ENCODE measurements around the gene ST8SIA3. TPM values are rescaled to one million over a fixed set of nuclear protein-coding genes. Genes with fewer than 3 reads are reported as not detected.
"Not testable (repeated sequence)": the region's sequence is repeated elsewhere in the genome, so short reads cannot be mapped to it uniquely, and the experiment has no call there.

ST8SIA3 gene
- total RNA-seq, 1 experiment from 2014 or later: not detected

DNA sequence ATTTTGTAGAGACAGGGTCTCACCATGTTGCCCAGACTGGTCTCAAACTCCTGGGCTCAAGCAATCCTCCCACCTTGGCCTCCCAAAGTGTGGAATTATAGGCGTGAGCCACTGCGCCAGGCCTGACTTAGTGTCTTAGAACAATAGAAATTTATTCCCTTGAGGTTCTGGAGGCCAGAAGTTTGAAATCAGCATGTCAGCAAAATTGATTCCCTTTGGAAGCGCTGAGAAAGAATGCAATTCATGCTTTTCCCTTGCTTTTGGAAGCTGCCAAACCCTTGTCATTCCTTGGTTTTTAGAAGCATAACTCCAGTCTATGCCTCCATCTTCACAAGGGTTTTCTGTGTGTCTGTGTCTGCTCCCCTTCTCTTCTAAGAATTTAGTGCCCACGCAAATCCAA lies 20.7 kb downstream of the ST8SIA3 start:
- Mint-ChIP-seq H3K27ac (ENCODE audit: unreplicated experiment) (no peak overlapping the region), H3K4me1 (ENCODE audit: low read depth, unreplicated experiment) (no peaks in the 10 kb centered on the region), H3K9me3 (ENCODE audit: low read depth, unreplicated experiment) (peaks cover 2% of the 10 kb centered on the region), H3K4me3 (ENCODE audit: low read depth, unreplicated experiment) (no peak overlapping the region), H3K36me3 (ENCODE audit: insufficient read depth, unreplicated experiment) (no peaks in the 10 kb centered on the region), H3K27me3 (ENCODE audit: unreplicated experiment) (no peaks in the 10 kb centered on the region)
- DNase-seq: no peak
- TF ChIP-seq, protein P1, sequence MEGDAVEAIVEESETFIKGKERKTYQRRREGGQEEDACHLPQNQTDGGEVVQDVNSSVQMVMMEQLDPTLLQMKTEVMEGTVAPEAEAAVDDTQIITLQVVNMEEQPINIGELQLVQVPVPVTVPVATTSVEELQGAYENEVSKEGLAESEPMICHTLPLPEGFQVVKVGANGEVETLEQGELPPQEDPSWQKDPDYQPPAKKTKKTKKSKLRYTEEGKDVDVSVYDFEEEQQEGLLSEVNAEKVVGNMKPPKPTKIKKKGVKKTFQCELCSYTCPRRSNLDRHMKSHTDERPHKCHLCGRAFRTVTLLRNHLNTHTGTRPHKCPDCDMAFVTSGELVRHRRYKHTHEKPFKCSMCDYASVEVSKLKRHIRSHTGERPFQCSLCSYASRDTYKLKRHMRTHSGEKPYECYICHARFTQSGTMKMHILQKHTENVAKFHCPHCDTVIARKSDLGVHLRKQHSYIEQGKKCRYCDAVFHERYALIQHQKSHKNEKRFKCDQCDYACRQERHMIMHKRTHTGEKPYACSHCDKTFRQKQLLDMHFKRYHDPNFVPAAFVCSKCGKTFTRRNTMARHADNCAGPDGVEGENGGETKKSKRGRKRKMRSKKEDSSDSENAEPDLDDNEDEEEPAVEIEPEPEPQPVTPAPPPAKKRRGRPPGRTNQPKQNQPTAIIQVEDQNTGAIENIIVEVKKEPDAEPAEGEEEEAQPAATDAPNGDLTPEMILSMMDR (IDR thresholded peaks at IDR 0.05; ENCODE audit: unreplicated experiment): no peak
- intact Hi-C loops (cut with micrococcal nuclease; ENCODE audit: unreplicated experiment): no loop called here
- BruUV-seq (replicated peaks): no TSS peak
- CTCF ChIA-PET: interaction anchor here (0.6 kb wide), 1 partner anchor 110 kb away, joined by 4 read pairs; no protein-coding TSS in a partner anchor

- H3K27me3 Mint-ChIP-seq (ENCODE audit: unreplicated experiment): no peaks in the 10 kb centered on the region
- H3K27ac Mint-ChIP-seq (ENCODE audit: unreplicated experiment): no peak overlapping the region
- BruUV-seq (replicated peaks): no TSS peak
- no peaks in the 10 kb centered on the region for H3K36me3 Mint-ChIP-seq (ENCODE audit: insufficient read depth, unreplicated experiment)
- TF ChIP-seq, protein P1 (IDR thresholded peaks at IDR 0.05; ENCODE audit: unreplicated experiment): no peak
- CTCF ChIA-PET: no interaction called here
- H3K4me3 Mint-ChIP-seq (ENCODE audit: low read depth, unreplicated experiment): no peak overlapping the region
- H3K4me1 Mint-ChIP-seq (ENCODE audit: low read depth, unreplicated experiment): no peaks in the 10 kb centered on the region
- H3K9me3 Mint-ChIP-seq (ENCODE audit: low read depth, unreplicated experiment): no peaks in the 10 kb centered on the region
- no peak for DNase-seq
- intact Hi-C loops (cut with micrococcal nuclease; ENCODE audit: unreplicated experiment): no loop called here
Observed at GRCh38 chr18:57376503-57376902, 24.1 kb downstream of the ST8SIA3 start.

- intact Hi-C loops (cut with micrococcal nuclease; ENCODE audit: unreplicated experiment): no loop called here
- Mint-ChIP-seq H3K4me3 (ENCODE audit: low read depth, unreplicated experiment) (no peak overlapping the region), H3K36me3 (ENCODE audit: insufficient read depth, unreplicated experiment) (peaks cover 9% of the 10 kb centered on the region), H3K9me3 (ENCODE audit: low read depth, unreplicated experiment) (peaks cover 5% of the 10 kb centered on the region), H3K27ac (ENCODE audit: unreplicated experiment) (no peak overlapping the region), H3K27me3 (ENCODE audit: unreplicated experiment) (no peaks in the 10 kb centered on the region), H3K4me1 (ENCODE audit: low read depth, unreplicated experiment) (peaks cover 14% of the 10 kb centered on the region)
- BruUV-seq (replicated peaks): no TSS peak
- TF ChIP-seq, protein P1 (IDR thresholded peaks at IDR 0.05; ENCODE audit: unreplicated experiment): no peak
- CTCF ChIA-PET: interaction anchor here (0.7 to 1.1 kb wide), 3 partner anchors 10 to 498 kb away, joined by 3 to 6 read pairs (median 5); no protein-coding TSS in a partner anchor
- peak; percentile 35 for DNase-seq
Observed at GRCh38 chr18:57389271-57389670, 36.9 kb downstream of the ST8SIA3 start.

- DNase-seq: no peak
- TF ChIP-seq, protein P1 (IDR thresholded peaks at IDR 0.05; ENCODE audit: unreplicated experiment): no peak
- no peak overlapping the region for H3K27ac Mint-ChIP-seq (ENCODE audit: unreplicated experiment)
- H3K27me3 Mint-ChIP-seq (ENCODE audit: unreplicated experiment): no peaks in the 10 kb centered on the region
- peaks cover 9% of the 10 kb centered on the region for H3K36me3 Mint-ChIP-seq (ENCODE audit: insufficient read depth, unreplicated experiment)
- CTCF ChIA-PET: interaction anchor here (0.7 to 1.1 kb wide), 2 partner anchors 10 to 191 kb away, joined by 5 to 6 read pairs; no protein-coding TSS in a partner anchor
- H3K9me3 Mint-ChIP-seq (ENCODE audit: low read depth, unreplicated experiment): peaks cover 5% of the 10 kb centered on the region
- BruUV-seq (replicated peaks): no TSS peak
- intact Hi-C loops (cut with micrococcal nuclease; ENCODE audit: unreplicated experiment): no loop called here
- H3K4me1 Mint-ChIP-seq (ENCODE audit: low read depth, unreplicated experiment): peaks cover 14% of the 10 kb centered on the region
- H3K4me3 Mint-ChIP-seq (ENCODE audit: low read depth, unreplicated experiment): no peak overlapping the region
Observed at GRCh38 chr18:57390044-57390443, 37.7 kb downstream of the ST8SIA3 start.

- H3K36me3 Mint-ChIP-seq (ENCODE audit: insufficient read depth, unreplicated experiment); H3K27ac Mint-ChIP-seq (ENCODE audit: unreplicated experiment); BruUV-seq (replicated peaks); DNase-seq; CTCF ChIA-PET; H3K27me3 Mint-ChIP-seq (ENCODE audit: unreplicated experiment); intact Hi-C loops (cut with micrococcal nuclease; ENCODE audit: unreplicated experiment); H3K4me3 Mint-ChIP-seq (ENCODE audit: low read depth, unreplicated experiment): not testable (repeated sequence)
- peaks cover 22% of the 10 kb centered on the region for H3K4me1 Mint-ChIP-seq (ENCODE audit: low read depth, unreplicated experiment)
- peaks cover 14% of the 10 kb centered on the region for H3K9me3 Mint-ChIP-seq (ENCODE audit: low read depth, unreplicated experiment)
Observed at GRCh38 chr18:57394749-57395148, 42.4 kb downstream of the ST8SIA3 start.

- Mint-ChIP-seq H3K4me1 (ENCODE audit: low read depth, unreplicated experiment) (peaks cover 12% of the 10 kb centered on the region), H3K9me3 (ENCODE audit: low read depth, unreplicated experiment) (peaks cover 14% of the 10 kb centered on the region)
- CTCF ChIA-PET: interaction anchor here (0.5 kb wide), 1 partner anchor 182 kb away, joined by 10 read pairs; no protein-coding TSS in a partner anchor
- BruUV-seq (replicated peaks); DNase-seq; H3K27me3 Mint-ChIP-seq (ENCODE audit: unreplicated experiment); intact Hi-C loops (cut with micrococcal nuclease; ENCODE audit: unreplicated experiment); H3K36me3 Mint-ChIP-seq (ENCODE audit: insufficient read depth, unreplicated experiment); H3K27ac Mint-ChIP-seq (ENCODE audit: unreplicated experiment); H3K4me3 Mint-ChIP-seq (ENCODE audit: low read depth, unreplicated experiment): not testable (repeated sequence)
Observed at GRCh38 chr18:57396831-57397230, 44.5 kb downstream of the ST8SIA3 start.
